ENCODE data around the gene ARHGAP15. TPM values are rescaled to one million over a fixed set of nuclear protein-coding genes. Genes with fewer than 3 reads are reported as not detected.
"Not testable (repeated sequence)": the region's sequence is repeated elsewhere in the genome, so short reads cannot be mapped to it uniquely, and the experiment has no call there.

Gene ARHGAP15
- total and polyA plus RNA-seq, 4 experiments from 2014 or later, result 218 to 524 (median 365) TPM

DNA sequence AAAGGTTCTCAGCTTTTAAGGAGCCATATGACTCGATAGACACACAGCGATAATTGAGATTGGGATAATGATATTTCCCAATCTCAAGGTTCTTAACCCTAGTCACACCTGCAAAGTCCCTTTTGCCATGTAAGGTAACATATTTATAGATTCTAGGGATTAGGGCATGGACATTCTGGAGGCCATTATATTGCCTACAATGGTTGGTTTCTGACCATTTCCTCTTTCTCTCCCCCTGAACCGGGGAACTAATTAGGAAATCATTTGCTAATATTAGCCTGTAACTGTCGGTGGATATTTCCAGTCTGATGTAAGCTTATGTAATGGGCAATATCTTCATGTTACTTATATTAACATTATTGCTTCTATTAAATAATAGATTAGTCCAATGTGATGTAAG is 40.8 kb upstream of the ARHGAP15 start:
- no peak overlapping the region for H3K27ac ChIP-seq (ENCODE audit: low read depth, low read length)
- Mint-ChIP-seq H3K4me1 (peaks cover 12 to 21% (median 15%) of the 10 kb centered on the region in 4 donors), H3K36me3 (no peaks in the 10 kb centered on the region), H3K9me3 (no peaks in the 10 kb centered on the region), H3K27me3 (no peaks in the 10 kb centered on the region), H3K4me3 (no peak overlapping the region), H3K27ac (no peak overlapping the region)
- no peaks in the 10 kb centered on the region for H3K36me3 ChIP-seq (ENCODE audit: insufficient read depth, low read length)
- ChIA-PET CTCF (ENCODE audit: partially characterized antibody) (interaction anchor here (1.1 kb wide), 1 partner anchor 10 kb away, joined by 3 read pairs; no protein-coding TSS in a partner anchor), POLR2A (ENCODE audit: partially characterized antibody) (no interaction called here)
- no peaks in the 10 kb centered on the region for H3K27me3 ChIP-seq (ENCODE audit: insufficient read depth, low read length)
- H3K9me3 ChIP-seq (ENCODE audit: control insufficient read depth in 1 of 2, low read length in 2 of 2), result no peaks in the 10 kb centered on the region
- H3K4me3 ChIP-seq (ENCODE audit: low read length in 2 of 2), result no peak overlapping the region
- intact Hi-C loops (cut with micrococcal nuclease), result no loop called here
- DNase-seq, result no peak
- H3K4me1 ChIP-seq (ENCODE audit: insufficient read depth, low read length), result peaks cover 22% of the 10 kb centered on the region

DNA sequence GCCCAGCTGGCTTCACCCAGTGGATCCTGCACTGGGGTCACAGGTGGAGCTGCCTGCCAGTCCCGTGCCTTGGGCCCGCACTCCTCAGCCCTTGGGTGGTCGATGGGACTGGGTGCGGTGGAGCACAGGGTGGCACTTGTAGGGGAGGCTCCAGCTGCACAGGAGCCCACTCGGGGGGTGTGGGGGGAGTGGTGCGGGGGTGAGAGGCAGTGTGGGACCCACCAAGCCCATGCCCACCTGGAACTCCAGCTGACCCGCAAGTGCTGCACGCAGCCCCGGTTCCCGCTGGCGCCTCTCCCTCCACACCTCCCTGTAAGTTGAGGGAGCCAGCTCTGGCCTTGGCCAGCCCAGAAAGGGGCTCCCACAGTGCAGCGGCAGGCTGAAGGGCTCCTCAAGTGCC is 39.7 kb upstream of the ARHGAP15 start:
- POLR2A ChIA-PET (ENCODE audit: partially characterized antibody); DNase-seq; H3K27me3 Mint-ChIP-seq: not testable (repeated sequence)

DNA sequence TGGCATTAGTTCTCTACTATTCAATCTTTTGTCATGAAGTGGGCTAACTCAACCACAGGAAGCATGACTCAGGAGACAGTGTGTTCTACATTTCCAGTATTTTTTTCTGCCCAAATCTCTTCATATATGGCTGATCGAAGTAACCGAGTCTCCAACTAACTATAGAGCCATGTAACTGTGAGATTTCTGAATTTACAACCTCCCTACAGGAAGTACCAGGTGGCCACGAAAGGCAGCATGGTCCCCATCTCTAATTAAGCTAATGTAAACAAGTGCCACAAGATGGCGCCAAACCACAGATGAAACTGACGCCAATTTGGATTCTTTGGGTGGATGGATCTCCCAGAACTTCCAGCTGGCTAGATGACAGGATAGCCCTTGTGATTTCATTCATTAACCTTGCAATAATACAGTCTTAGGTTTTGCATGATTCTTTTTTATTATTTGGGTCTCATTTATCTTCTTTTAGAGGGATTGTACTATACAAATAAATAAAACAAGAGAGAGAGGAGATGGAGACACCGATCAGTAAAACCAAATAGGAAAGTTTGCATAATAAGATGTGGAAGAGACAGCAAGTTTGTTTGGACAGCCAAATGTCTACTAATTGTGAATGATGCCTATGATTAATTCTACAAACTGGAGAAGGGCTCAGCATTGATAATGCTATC is 18.3 kb upstream of the ARHGAP15 start:
- no peaks in the 10 kb centered on the region for H3K9me3 ChIP-seq (ENCODE audit: control insufficient read depth in 1 of 2, low read length in 2 of 2)
- Mint-ChIP-seq H3K27me3 (no peaks in the 10 kb centered on the region), H3K27ac (peak overlapping the region in 6 of 7 donors; percentile 63 to 89 (median 74)), H3K4me3 (peak overlapping the region in 5 of 8 donors; percentile 17 to 53 (median 42)), H3K36me3 (no peaks in the 10 kb centered on the region), H3K4me1 (peaks cover 17 to 25% (median 21%) of the 10 kb centered on the region in 4 donors), H3K9me3 (no peaks in the 10 kb centered on the region)
- ChIA-PET CTCF (ENCODE audit: partially characterized antibody) (interaction anchor here (0.7 to 7.5 kb wide), 35 partner anchors 10 to 292 kb away, joined by 3 to 129 read pairs (median 5); partner anchors contain the start of gene ARHGAP15), POLR2A (ENCODE audit: partially characterized antibody) (interaction anchor here (1.0 to 4.7 kb wide), 10 partner anchors 10 to 179 kb away, joined by 3 to 63 read pairs (median 7); partner anchors contain the start of gene ARHGAP15)
- H3K36me3 ChIP-seq (ENCODE audit: insufficient read depth, low read length), result no peaks in the 10 kb centered on the region
- DNase-seq, result peak; percentile 59 to 72 (median 67)
- H3K27ac ChIP-seq (ENCODE audit: low read depth, low read length), result peak overlapping the region; percentile 33
- no peak overlapping the region for H3K4me3 ChIP-seq (ENCODE audit: low read length in 2 of 2)
- H3K4me1 ChIP-seq (ENCODE audit: insufficient read depth, low read length), result peaks cover 20% of the 10 kb centered on the region
- intact Hi-C loops (cut with micrococcal nuclease), result loop anchor here (1.0 to 5.0 kb wide), 8 partner anchors 18 to 173 kb away; partner anchors contain the start of gene ARHGAP15
- H3K27me3 ChIP-seq (ENCODE audit: insufficient read depth, low read length), result no peaks in the 10 kb centered on the region

More for the DNA sequence above, 39.7 kb upstream of the ARHGAP15 start:
- peaks cover 14% of the 10 kb centered on the region for H3K4me1 ChIP-seq (ENCODE audit: insufficient read depth, low read length)
- H3K27me3 ChIP-seq (ENCODE audit: insufficient read depth, low read length); H3K27ac ChIP-seq (ENCODE audit: low read depth, low read length); H3K36me3 ChIP-seq (ENCODE audit: insufficient read depth, low read length); H3K36me3 Mint-ChIP-seq; H3K27ac Mint-ChIP-seq; H3K9me3 Mint-ChIP-seq; intact Hi-C loops (cut with micrococcal nuclease); H3K9me3 ChIP-seq (ENCODE audit: control insufficient read depth in 1 of 2, low read length in 2 of 2); H3K4me3 Mint-ChIP-seq; H3K4me3 ChIP-seq (ENCODE audit: low read length in 2 of 2): not testable (repeated sequence)
- CTCF ChIA-PET (ENCODE audit: partially characterized antibody), result interaction anchor here (1.5 kb wide), 1 partner anchor 13 kb away, joined by 3 read pairs; no protein-coding TSS in a partner anchor
- peaks cover 9 to 11% (median 10%) of the 10 kb centered on the region in 4 donors for H3K4me1 Mint-ChIP-seq

DNA sequence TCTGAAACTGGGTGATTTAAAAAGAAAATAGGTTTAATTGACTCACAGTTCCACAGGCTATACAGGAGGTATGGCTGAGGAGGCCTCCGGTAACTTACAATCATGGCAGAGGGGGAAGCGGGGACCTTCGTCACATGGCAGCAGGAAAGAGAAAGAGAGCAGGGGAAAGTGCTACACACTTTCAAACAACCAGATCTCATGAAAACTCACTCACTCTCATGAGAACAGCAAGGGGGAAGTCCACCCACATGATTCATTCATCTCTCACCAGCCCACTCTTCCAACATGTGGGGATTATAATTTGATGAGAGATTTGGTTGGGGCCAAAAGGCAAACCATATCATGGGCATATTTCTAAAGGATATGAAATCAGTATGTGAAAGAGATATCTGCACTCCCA is 12.0 kb upstream of the ARHGAP15 start:
- Histone ChIP-seq H3K27me3 (ENCODE audit: insufficient read depth, low read length) (no peaks in the 10 kb centered on the region), H3K4me1 (ENCODE audit: insufficient read depth, low read length) (peaks cover 23% of the 10 kb centered on the region), H3K9me3 (ENCODE audit: control insufficient read depth in 1 of 2, low read length in 2 of 2) (no peaks in the 10 kb centered on the region), H3K27ac (ENCODE audit: low read depth, low read length) (no peak overlapping the region), H3K36me3 (ENCODE audit: insufficient read depth, low read length) (no peaks in the 10 kb centered on the region), H3K4me3 (ENCODE audit: low read length in 2 of 2) (no peak overlapping the region)
- H3K4me1 Mint-ChIP-seq, result peaks cover 13 to 23% (median 19%) of the 10 kb centered on the region in 4 donors
- H3K27ac Mint-ChIP-seq, result no peak overlapping the region
- H3K36me3 Mint-ChIP-seq, result peaks cover 0 to 8% of the 10 kb centered on the region in 2 donors
- H3K4me3 Mint-ChIP-seq, result no peak overlapping the region
- ChIA-PET CTCF (ENCODE audit: partially characterized antibody) (interaction anchor here (0.8 to 1.1 kb wide), 2 partner anchors 45 to 144 kb away, joined by 3 read pairs; no protein-coding TSS in a partner anchor), POLR2A (ENCODE audit: partially characterized antibody) (interaction anchor here (1.2 kb wide), 1 partner anchor 11 kb away, joined by 3 read pairs; no protein-coding TSS in a partner anchor)
- DNase-seq, result no peak
- intact Hi-C loops (cut with micrococcal nuclease), result no loop called here
- no peaks in the 10 kb centered on the region for H3K27me3 Mint-ChIP-seq
- H3K9me3 Mint-ChIP-seq, result peaks cover 0 to 3% (median 0%) of the 10 kb centered on the region in 8 donors

- intact Hi-C loops (cut with micrococcal nuclease), result no loop called here
- Histone ChIP-seq H3K4me1 (ENCODE audit: insufficient read depth, low read length) (peaks cover 44% of the 10 kb centered on the region), H3K9me3 (ENCODE audit: control insufficient read depth in 1 of 2, low read length in 2 of 2) (no peaks in the 10 kb centered on the region), H3K4me3 (ENCODE audit: low read length in 2 of 2) (no peak overlapping the region), H3K36me3 (ENCODE audit: insufficient read depth, low read length) (no peaks in the 10 kb centered on the region), H3K27me3 (ENCODE audit: insufficient read depth, low read length) (no peaks in the 10 kb centered on the region), H3K27ac (ENCODE audit: low read depth, low read length) (no peak overlapping the region)
- Mint-ChIP-seq H3K27ac (peak overlapping the region in 3 of 7 donors; percentile 18 to 69 (median 29)), H3K27me3 (no peaks in the 10 kb centered on the region), H3K36me3 (peaks cover 0 to 8% of the 10 kb centered on the region in 2 donors), H3K9me3 (peaks cover 0 to 3% (median 0%) of the 10 kb centered on the region in 8 donors), H3K4me1 (peaks cover 0 to 21% (median 9%) of the 10 kb centered on the region in 4 donors), H3K4me3 (peak overlapping the region in 7 of 8 donors; percentile 10 to 78 (median 27))
- CTCF ChIA-PET (ENCODE audit: partially characterized antibody), result interaction anchor here (0.8 to 3.5 kb wide), 7 partner anchors 10 to 141 kb away, joined by 3 to 26 read pairs (median 3); no protein-coding TSS in a partner anchor
- no peak for DNase-seq
- POLR2A ChIA-PET (ENCODE audit: partially characterized antibody), result interaction anchor here (1.0 to 2.2 kb wide), 6 partner anchors 8 to 138 kb away, joined by 3 to 7 read pairs (median 4); partner anchors contain the start of gene ARHGAP15
Measured at GRCh38 chr2:143121079-143121478, 8.1 kb upstream of the ARHGAP15 start.

DNA sequence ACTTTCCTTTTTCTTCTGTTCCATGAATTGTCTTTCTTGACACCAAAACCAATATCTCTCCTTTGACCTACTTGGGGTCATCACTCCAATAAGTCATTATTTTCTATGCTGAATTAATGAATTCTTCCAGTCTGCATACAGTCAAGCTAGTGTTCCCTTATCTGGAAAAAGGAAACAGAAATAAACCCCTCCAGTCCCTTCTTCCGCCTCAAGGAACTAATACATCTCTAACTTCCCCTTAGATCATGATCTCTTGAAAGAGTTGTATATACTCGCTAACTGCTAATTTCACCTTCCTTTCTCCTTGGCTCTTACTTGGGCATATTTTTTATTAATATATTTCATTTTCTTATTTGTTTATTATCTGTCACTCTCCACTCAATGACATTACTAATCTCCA is 7.3 kb upstream of the ARHGAP15 start:
- Histone ChIP-seq H3K9me3 (ENCODE audit: control insufficient read depth in 1 of 2, low read length in 2 of 2) (no peaks in the 10 kb centered on the region), H3K36me3 (ENCODE audit: insufficient read depth, low read length) (no peaks in the 10 kb centered on the region), H3K4me3 (ENCODE audit: low read length in 2 of 2) (no peak overlapping the region), H3K27ac (ENCODE audit: low read depth, low read length) (no peak overlapping the region), H3K27me3 (ENCODE audit: insufficient read depth, low read length) (no peaks in the 10 kb centered on the region), H3K4me1 (ENCODE audit: insufficient read depth, low read length) (peaks cover 52% of the 10 kb centered on the region)
- CTCF ChIA-PET (ENCODE audit: partially characterized antibody), result interaction anchor here (3.5 kb wide), 1 partner anchor 10 kb away, joined by 26 read pairs; no protein-coding TSS in a partner anchor
- Mint-ChIP-seq H3K9me3 (peaks cover 0 to 3% (median 0%) of the 10 kb centered on the region in 8 donors), H3K27ac (no peak overlapping the region), H3K27me3 (no peaks in the 10 kb centered on the region), H3K4me3 (no peak overlapping the region), H3K36me3 (peaks cover 0 to 7% of the 10 kb centered on the region in 2 donors), H3K4me1 (peaks cover 0 to 21% (median 9%) of the 10 kb centered on the region in 4 donors)
- intact Hi-C loops (cut with micrococcal nuclease), result no loop called here
- DNase-seq, result no peak
- POLR2A ChIA-PET (ENCODE audit: partially characterized antibody), result interaction anchor here (0.8 to 2.2 kb wide), 2 partner anchors 10 to 126 kb away, joined by 3 to 4 read pairs; no protein-coding TSS in a partner anchor

GRCh38 chr2:143123911-143124310 is 5.3 kb upstream of the ARHGAP15 start:
- Histone ChIP-seq H3K27me3 (ENCODE audit: insufficient read depth, low read length) (no peaks in the 10 kb centered on the region), H3K27ac (ENCODE audit: low read depth, low read length) (peak overlapping the region; percentile 3), H3K4me3 (ENCODE audit: low read length in 2 of 2) (no peak overlapping the region), H3K9me3 (ENCODE audit: control insufficient read depth in 1 of 2, low read length in 2 of 2) (no peaks in the 10 kb centered on the region), H3K4me1 (ENCODE audit: insufficient read depth, low read length) (peaks cover 69% of the 10 kb centered on the region), H3K36me3 (ENCODE audit: insufficient read depth, low read length) (no peaks in the 10 kb centered on the region)
- H3K4me3 Mint-ChIP-seq, result no peak overlapping the region
- H3K27ac Mint-ChIP-seq, result no peak overlapping the region
- no peaks in the 10 kb centered on the region for H3K27me3 Mint-ChIP-seq
- POLR2A ChIA-PET (ENCODE audit: partially characterized antibody), result interaction anchor here (1.1 to 2.1 kb wide), 2 partner anchors 8 to 135 kb away, joined by 5 to 9 read pairs; no protein-coding TSS in a partner anchor
- CTCF ChIA-PET (ENCODE audit: partially characterized antibody), result interaction anchor here (1.3 to 2.8 kb wide), 6 partner anchors 11 to 135 kb away, joined by 3 to 13 read pairs (median 8); no protein-coding TSS in a partner anchor
- DNase-seq, result peak in 1 of 5 donors; percentile 52
- no peaks in the 10 kb centered on the region for H3K36me3 Mint-ChIP-seq
- intact Hi-C loops (cut with micrococcal nuclease), result no loop called here
- H3K9me3 Mint-ChIP-seq, result no peaks in the 10 kb centered on the region
- peaks cover 14 to 24% (median 18%) of the 10 kb centered on the region in 4 donors for H3K4me1 Mint-ChIP-seq

Measured in CD4-positive, alpha-beta memory T cell (primary cell).